HG03103 (cell line): ENCODE measurements around the gene STRN3.
A peak's percentile ranks its signal among the peaks of the same experiment; 100 is the strongest.
"Not testable (repeated sequence)": the region's sequence is repeated elsewhere in the genome, so short reads cannot be mapped to it uniquely, and the experiment has no call there.

Experiments
- ATAC-seq: cut with Tn5 transposase; IDR thresholded peaks from one replicate; pipeline ENCODE4 v1.9.1; 2021; ENCODE audit warnings: low read depth; ENCODE audit not compliant: unreplicated experiment

STRN3 gene

GRCh38 chr14:30972882-30973582 is 53.1 kb downstream of the STRN3 start:
- no peak for ATAC-seq

GRCh38 chr14:30972036-30972732 is 54.0 kb downstream of the STRN3 start:
- not testable (repeated sequence) for ATAC-seq

GRCh38 chr14:30971586-30971985 is 54.6 kb downstream of the STRN3 start:
- no peak for ATAC-seq

- not testable (repeated sequence) for ATAC-seq
These were observed 56.4 kb downstream of the STRN3 start for GRCh38 chr14:30969796-30970195.

- not testable (repeated sequence) for ATAC-seq
These were observed 58.6 kb downstream of the STRN3 start for GRCh38 chr14:30967364-30968098.

- no peak for ATAC-seq
These were observed 59.5 kb downstream of the STRN3 start for GRCh38 chr14:30966415-30967363.

- ATAC-seq, result not testable (repeated sequence)
These were observed 60.3 kb downstream of the STRN3 start for GRCh38 chr14:30965861-30966260.

GRCh38 chr14:30962537-30962936 is 63.6 kb downstream of the STRN3 start:
- ATAC-seq, result not testable (repeated sequence)

- ATAC-seq, result no peak
These were observed 64.8 kb downstream of the STRN3 start for GRCh38 chr14:30961330-30961729.

GRCh38 chr14:30960216-30960615 is 66.0 kb downstream of the STRN3 start:
- ATAC-seq, result no peak

GRCh38 chr14:30958555-30959407 is 67.4 kb downstream of the STRN3 start:
- peak; percentile 56 for ATAC-seq

GRCh38 chr14:30957813-30958370 is 68.3 kb downstream of the STRN3 start:
- peak; percentile 25 for ATAC-seq

- ATAC-seq, result no peak
These were observed 76.5 kb downstream of the STRN3 start for GRCh38 chr14:30949651-30950050.

- no peak for ATAC-seq
These were observed 82.5 kb downstream of the STRN3 start for GRCh38 chr14:30943694-30944093.

- ATAC-seq, result no peak
These were observed 85.3 kb downstream of the STRN3 start for GRCh38 chr14:30940886-30941285.

GRCh38 chr14:30938617-30939016 is 87.6 kb downstream of the STRN3 start:
- ATAC-seq, result no peak

- ATAC-seq, result no peak
These were observed 90.7 kb downstream of the STRN3 start for GRCh38 chr14:30935445-30935844.

GRCh38 chr14:30933937-30934336 is 92.2 kb downstream of the STRN3 start:
- not testable (repeated sequence) for ATAC-seq

GRCh38 chr14:30928462-30928861 is 97.7 kb downstream of the STRN3 start:
- ATAC-seq, result no peak
